Measurements from ENCODE around the gene ZNF138.

ZNF138 gene

DNA sequence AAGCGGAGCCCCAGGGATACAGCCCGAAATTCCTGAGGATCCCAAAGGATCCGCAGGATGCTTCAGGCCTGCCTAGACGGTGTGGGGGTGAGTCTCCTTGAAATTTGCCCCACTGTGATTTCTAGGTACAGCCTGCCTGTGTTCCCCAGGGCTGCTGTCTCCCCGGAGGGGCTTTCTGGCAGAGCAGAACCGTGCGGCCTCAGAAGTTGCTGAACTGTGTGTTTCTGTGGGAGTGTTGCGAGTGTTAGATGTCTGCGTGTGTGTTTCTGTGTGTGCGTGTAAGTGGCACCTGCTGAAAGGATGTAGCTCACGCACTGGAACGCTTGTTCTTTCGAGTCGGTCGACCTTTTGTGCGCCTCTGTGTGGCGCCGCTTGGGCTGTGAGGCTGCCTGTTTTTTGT, 81.0 kb downstream of the ZNF138 start:
- TF ChIP-seq, protein P1, sequence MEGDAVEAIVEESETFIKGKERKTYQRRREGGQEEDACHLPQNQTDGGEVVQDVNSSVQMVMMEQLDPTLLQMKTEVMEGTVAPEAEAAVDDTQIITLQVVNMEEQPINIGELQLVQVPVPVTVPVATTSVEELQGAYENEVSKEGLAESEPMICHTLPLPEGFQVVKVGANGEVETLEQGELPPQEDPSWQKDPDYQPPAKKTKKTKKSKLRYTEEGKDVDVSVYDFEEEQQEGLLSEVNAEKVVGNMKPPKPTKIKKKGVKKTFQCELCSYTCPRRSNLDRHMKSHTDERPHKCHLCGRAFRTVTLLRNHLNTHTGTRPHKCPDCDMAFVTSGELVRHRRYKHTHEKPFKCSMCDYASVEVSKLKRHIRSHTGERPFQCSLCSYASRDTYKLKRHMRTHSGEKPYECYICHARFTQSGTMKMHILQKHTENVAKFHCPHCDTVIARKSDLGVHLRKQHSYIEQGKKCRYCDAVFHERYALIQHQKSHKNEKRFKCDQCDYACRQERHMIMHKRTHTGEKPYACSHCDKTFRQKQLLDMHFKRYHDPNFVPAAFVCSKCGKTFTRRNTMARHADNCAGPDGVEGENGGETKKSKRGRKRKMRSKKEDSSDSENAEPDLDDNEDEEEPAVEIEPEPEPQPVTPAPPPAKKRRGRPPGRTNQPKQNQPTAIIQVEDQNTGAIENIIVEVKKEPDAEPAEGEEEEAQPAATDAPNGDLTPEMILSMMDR (IDR thresholded peaks at IDR 0.05; ENCODE audit: low read length, missing control alignments): no peak
- H3K4me3 ChIP-seq (replicated peaks; ENCODE audit: low read depth, low read length): no peak overlapping the region
- DNase-seq (ENCODE audit: low read depth): no peak

DNA sequence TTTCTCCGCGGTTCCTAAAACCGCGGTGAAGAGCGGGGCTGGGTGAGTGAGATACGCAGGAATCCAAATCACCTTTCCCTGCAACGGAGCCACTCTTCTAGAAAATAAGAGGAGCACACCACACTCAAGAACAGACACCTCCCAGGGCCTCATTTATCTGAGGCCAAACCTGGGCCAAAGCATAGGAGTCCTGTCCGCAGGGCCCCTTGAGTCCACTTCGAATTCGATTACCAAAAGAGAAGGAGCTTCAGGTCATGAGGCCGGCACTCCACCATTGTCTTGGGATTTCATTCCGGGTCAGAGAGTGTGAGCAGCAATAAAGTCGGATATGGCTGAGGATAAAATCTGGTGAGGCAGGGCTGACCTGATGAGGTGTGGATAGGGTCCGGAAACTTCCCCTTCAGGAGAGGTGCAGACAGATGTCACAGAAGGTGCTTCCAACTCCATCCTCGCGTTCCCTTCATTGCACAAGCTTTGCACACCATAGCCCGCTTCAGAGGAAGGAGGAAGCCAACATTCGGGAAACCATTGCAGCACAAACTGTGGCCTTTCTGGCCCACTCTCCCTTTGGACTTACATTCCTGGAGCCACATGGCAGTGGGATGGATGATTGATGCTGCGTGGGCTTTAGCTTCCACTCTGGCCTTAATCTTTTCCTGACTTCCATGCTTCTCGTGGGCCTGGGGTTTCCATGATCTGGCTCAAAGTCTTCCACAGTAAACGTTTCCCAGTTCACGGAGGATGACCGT, 81.6 kb downstream of the ZNF138 start:
- TF ChIP-seq, protein P1 (IDR thresholded peaks at IDR 0.05; ENCODE audit: low read length, missing control alignments): no peak
- H3K4me3 ChIP-seq (replicated peaks; ENCODE audit: low read depth, low read length): no peak overlapping the region
- no peak for DNase-seq (ENCODE audit: low read depth)

DNA sequence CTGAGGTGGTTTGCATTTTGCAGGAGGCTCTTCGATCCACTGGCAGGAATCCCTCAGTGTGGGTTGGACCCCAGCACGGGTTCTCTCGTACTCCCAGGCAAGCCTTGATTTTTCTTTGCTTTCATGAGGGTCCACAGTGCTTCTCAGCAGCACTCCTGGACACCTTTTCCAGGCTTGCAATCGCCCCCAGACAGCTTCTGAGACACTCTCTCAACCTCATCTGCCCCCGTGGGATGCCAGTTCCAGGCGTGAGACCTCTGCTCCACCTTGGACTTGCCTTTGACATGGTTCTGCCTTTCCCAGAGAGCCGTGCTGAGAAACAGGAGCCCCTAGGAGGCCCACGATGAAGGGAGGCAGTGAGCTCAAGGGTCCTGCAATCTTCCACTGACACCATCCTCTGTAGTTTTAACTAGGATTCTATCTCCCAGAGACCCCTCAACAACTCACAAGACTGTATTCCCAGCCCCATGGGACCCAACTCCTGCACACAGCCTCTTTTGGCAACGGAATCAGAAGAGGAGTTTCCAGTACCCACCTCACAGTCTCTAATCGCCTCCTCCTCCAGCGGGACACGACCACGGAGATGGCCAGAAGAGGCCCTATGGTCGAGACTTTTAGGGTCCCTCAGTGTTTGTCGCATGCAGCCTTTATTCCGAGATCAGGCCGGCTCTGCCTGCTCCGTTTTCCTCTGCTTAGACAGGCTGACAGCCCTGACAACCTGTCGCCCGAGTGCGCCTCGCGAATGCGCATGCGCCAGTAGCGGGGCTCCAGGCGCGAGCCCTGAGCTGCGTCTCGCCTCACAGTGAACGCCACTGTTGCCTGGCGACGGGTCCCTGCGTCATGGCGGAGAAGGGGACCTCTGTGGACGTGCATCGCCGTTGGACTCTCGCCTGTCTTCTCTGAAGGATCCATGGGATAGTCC, 82.8 kb downstream of the ZNF138 start:
- peak; percentile 26 for DNase-seq (ENCODE audit: low read depth)
- H3K4me3 ChIP-seq (replicated peaks; ENCODE audit: low read depth, low read length): peak overlapping the region; percentile 14

DNA sequence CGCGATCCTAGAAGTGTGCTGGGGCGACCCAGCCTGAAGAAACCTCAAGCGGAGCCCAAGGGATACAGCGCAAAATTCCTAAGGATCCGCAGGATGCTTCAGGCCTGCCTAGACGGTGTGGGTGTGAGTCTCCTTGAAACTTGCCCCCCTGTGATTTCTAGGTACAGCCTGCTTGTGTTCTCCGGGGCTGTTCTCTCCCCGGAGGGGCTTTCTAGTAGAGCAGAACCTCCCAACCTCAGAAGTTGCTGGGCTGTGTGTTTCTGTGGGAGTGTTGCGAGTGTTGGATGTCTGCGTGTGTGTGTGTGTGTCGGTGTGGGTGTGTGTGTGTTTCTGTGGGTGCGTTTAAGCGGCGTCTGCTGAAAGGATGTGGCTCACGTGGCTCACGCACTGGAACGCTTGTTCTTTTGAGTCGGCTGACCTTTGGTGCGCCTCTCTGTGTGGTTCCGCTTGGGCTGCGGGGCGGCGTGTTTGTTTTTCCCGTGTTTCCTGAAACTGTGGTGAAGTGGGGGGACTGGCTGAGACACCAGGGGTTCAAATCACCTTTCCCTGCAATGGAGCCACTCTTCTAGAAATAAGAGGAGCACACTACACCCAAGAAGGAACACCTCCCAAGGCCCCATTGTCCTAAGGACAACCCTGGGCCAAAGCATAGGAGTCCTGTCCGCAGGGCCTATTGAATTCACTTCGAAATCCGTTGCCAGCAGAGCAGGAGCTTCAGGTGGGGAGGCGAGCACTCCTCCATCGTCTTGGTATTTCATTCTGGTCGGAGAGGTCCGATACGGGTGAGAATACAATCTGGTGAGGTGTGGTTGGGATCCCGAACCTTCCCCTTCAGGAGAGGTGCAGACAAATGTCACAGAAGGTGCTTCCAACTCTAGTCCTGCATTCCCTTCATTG, 83.7 kb downstream of the ZNF138 start:
- H3K4me3 ChIP-seq (replicated peaks; ENCODE audit: low read depth, low read length): no peak overlapping the region
- DNase-seq (ENCODE audit: low read depth): no peak

More for the DNA sequence above, 82.8 kb downstream of the ZNF138 start:
- TF ChIP-seq, protein P1 (IDR thresholded peaks at IDR 0.05; ENCODE audit: low read length, missing control alignments): no peak

DNA sequence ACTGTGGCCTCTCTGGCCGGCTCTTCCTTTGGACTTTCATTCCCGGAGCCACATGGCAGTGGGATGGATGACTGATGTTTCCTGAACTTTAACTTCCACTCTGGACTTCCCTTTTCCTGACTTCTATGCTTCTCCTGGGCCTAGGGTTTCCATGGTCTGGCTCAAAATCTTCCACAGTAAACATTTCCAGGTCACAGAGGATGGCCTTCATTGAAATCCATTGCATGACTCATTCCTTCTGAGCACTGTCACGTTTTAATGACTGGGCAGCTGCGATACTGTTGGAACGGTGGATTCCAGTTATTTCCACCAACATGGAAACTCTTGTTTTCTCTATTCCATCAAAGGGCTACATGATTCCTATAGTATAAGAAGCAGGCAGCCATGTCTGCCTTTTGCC, 84.5 kb downstream of the ZNF138 start:
- no peak overlapping the region for H3K4me3 ChIP-seq (replicated peaks; ENCODE audit: low read depth, low read length)
- no peak for DNase-seq (ENCODE audit: low read depth)
- TF ChIP-seq, protein P1 (IDR thresholded peaks at IDR 0.05; ENCODE audit: low read length, missing control alignments): no peak

More for the DNA sequence above, 83.7 kb downstream of the ZNF138 start:
- TF ChIP-seq, protein P1 (IDR thresholded peaks at IDR 0.05; ENCODE audit: low read length, missing control alignments): no peak

DNA sequence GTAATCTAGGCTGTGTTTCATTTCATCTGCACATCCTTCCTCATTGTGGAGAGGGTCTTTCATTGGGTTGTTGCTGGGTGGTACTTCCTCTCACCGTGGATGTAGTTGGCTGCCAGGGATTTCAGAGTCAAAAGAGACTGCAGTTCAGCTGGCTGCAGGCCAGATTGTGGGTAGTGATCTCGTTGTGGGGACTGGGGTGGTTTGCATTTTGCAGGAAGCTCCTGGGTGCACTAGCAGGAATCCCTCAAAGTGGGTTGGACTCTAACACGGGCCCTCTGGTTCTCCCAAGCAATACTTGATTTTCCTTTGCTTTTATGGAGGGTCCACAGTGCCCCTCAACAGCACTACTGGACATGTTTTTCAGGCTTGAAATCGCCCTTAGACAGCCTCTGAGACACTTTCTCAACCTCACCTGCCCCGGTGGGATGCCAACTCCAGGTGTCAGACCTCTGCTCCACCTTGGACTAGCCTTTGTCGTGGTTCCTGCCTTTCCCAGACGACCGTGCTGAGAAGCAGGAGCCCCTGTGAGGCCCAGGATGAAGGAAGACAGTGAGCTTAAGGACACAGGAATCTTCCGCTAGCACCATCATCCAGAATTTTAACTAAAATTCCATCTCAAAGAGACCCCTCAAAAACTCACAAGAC, 85.0 kb downstream of the ZNF138 start:
- DNase-seq (ENCODE audit: low read depth): no peak
- no peak overlapping the region for H3K4me3 ChIP-seq (replicated peaks; ENCODE audit: low read depth, low read length)
- TF ChIP-seq, protein P1 (IDR thresholded peaks at IDR 0.05; ENCODE audit: low read length, missing control alignments): no peak

All from fibroblast of pulmonary artery (primary cell).